ENCODE data around the gene TK1.

GRCh38 chr17:78211032-78211431 lies 24.2 kb upstream of the TK1 start:
- no peak for TF ChIP-seq POLR2A (IDR thresholded peaks at IDR 0.05)
- TF ChIP-seq CTCF (IDR thresholded peaks at IDR 0.05): no peak

Measured in body of pancreas (tissue), 4 donors.